Measurements from ENCODE around the gene GARIN3.

Gene GARIN3

GRCh38 chr5:157121709-157122108 is 44.4 kb downstream of the GARIN3 start:
- no peak for DNase-seq (ENCODE audit: low read depth)
- TF ChIP-seq MYC (IDR thresholded peaks at IDR 0.05; ENCODE audit: low read depth, low read length) (no peak), POLR2A (IDR thresholded peaks at IDR 0.05; ENCODE audit: extremely low read depth, insufficient read length) (no peak), MAX (IDR thresholded peaks at IDR 0.05; ENCODE audit: low read depth, low read length) (no peak), CTCF (IDR thresholded peaks at IDR 0.05; ENCODE audit: low read depth, low read length) (no peak)
- no peak overlapping the region for H3K4me3 ChIP-seq (ENCODE audit: low read depth, low read length)

GRCh38 chr5:157120102-157120501 is 46.0 kb downstream of the GARIN3 start:
- TF ChIP-seq MYC (IDR thresholded peaks at IDR 0.05; ENCODE audit: low read depth, low read length) (no peak), POLR2A (IDR thresholded peaks at IDR 0.05; ENCODE audit: extremely low read depth, insufficient read length) (no peak), CTCF (IDR thresholded peaks at IDR 0.05; ENCODE audit: low read depth, low read length) (no peak), MAX (IDR thresholded peaks at IDR 0.05; ENCODE audit: low read depth, low read length) (no peak)
- H3K4me3 ChIP-seq (ENCODE audit: low read depth, low read length), result no peak overlapping the region
- no peak for DNase-seq (ENCODE audit: low read depth)

- no peak overlapping the region for H3K4me3 ChIP-seq (ENCODE audit: low read depth, low read length)
- no peak for TF ChIP-seq CTCF (IDR thresholded peaks at IDR 0.05; ENCODE audit: low read depth, low read length)
- no peak for TF ChIP-seq MYC (IDR thresholded peaks at IDR 0.05; ENCODE audit: low read depth, low read length)
- TF ChIP-seq POLR2A (IDR thresholded peaks at IDR 0.05; ENCODE audit: extremely low read depth, insufficient read length), result no peak
- TF ChIP-seq MAX (IDR thresholded peaks at IDR 0.05; ENCODE audit: low read depth, low read length), result no peak
- DNase-seq (ENCODE audit: low read depth), result no peak
Measured at GRCh38 chr5:157116483-157116954, 49.5 kb downstream of the GARIN3 start.

- H3K4me3 ChIP-seq (ENCODE audit: low read depth, low read length), result no peak overlapping the region
- DNase-seq (ENCODE audit: low read depth), result no peak
- TF ChIP-seq MAX (IDR thresholded peaks at IDR 0.05; ENCODE audit: low read depth, low read length) (no peak), CTCF (IDR thresholded peaks at IDR 0.05; ENCODE audit: low read depth, low read length) (no peak), MYC (IDR thresholded peaks at IDR 0.05; ENCODE audit: low read depth, low read length) (no peak), POLR2A (IDR thresholded peaks at IDR 0.05; ENCODE audit: extremely low read depth, insufficient read length) (no peak)
Measured at GRCh38 chr5:157115502-157115901, 50.6 kb downstream of the GARIN3 start.

GRCh38 chr5:157115012-157115411 is 51.1 kb downstream of the GARIN3 start:
- no peak overlapping the region for H3K4me3 ChIP-seq (ENCODE audit: low read depth, low read length)
- TF ChIP-seq MYC (IDR thresholded peaks at IDR 0.05; ENCODE audit: low read depth, low read length) (no peak), MAX (IDR thresholded peaks at IDR 0.05; ENCODE audit: low read depth, low read length) (no peak), POLR2A (IDR thresholded peaks at IDR 0.05; ENCODE audit: extremely low read depth, insufficient read length) (no peak), CTCF (IDR thresholded peaks at IDR 0.05; ENCODE audit: low read depth, low read length) (no peak)
- no peak for DNase-seq (ENCODE audit: low read depth)

All from NB4 (cell line).